ENCODE measurements around the gene TMEM200B.
"Not testable (repeated sequence)": the region's sequence is repeated elsewhere in the genome, so short reads cannot be mapped to it uniquely, and the experiment has no call there.

TMEM200B gene

DNA sequence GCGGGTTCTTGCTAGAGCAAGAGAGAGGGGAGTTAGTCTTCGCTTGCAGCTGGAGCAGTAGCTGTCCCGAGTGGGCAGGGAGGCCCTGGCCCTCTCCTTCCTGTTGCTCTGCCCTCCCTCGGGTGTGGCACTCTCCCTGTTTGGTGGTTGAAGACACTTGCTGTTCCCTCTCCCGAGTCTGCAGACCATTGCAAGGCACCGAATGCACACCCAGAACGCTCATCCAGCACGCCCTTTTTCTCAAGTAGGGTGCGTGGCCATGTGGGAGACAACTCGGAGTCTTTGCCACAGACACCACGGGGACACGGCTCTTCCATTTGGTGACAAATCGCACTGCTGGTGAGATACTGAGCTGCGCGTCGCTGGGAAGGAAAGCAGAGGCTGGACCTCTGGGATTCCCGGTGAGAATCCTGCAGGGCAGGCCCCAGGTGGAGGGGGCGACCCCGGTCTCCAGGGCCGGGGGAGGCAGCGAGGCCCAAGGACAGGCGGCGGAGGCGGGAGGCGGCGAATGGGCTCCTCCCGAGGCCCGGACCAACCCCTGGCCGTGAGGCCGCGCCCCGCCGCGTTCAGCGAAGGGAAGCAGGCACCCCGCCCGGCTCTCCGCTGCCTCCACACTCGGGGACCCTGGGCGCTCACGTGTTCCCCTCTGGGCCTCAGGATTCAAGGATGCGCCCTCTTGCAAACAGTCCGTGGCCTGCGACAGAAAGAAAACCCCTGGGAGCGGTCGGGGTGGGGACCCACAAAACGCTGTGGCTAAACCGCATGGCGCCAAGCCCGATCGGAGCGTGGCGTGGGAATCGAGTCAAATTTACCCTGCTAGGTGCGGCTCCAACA, 10.4 kb upstream of the TMEM200B start:
- no peak for DNase-seq

DNA sequence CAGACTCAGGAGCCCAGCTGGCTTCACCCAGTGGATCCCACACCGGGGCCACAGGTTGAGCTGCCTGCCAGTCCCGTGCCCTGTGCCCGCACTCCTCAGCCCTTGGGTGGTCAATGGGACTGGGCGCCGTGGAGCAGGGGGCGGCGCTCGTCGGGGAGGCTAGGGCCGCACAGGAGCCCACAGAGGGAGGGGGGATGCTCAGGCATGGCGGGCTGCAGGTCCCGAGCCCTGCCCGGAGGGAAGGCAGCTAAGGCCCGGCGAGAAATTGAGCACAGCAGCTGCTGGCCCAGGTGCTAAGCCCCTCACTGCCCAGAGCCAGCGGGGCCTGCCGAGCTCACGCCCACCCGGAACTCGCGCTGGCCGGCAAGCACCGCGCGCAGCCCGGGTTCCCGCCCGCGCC, 7.4 kb upstream of the TMEM200B start:
- DNase-seq = not testable (repeated sequence)

DNA sequence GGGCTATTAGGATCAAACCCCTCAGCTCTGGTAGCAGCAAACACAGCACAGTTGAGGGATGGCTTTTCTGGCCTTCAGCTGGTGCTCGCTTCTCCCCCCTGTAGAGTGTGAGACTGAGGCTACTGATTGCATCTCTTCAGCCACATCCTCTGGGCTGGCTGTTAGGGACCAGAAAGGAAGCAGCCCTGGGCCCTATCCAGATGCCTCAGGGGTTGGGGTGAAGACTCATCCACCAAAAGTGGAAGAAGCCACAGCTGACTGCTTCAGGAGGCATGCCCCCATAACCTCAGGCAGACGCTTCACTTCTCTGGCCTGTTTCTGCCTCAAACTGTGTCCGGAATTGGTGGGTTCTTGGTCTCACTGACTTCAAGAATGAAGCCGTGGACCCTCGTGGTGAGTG, 6.2 kb upstream of the TMEM200B start:
- no peak for DNase-seq

- no peak for DNase-seq
Measured at GRCh38 chr1:29128739-29129138, 5.0 kb upstream of the TMEM200B start.

DNA sequence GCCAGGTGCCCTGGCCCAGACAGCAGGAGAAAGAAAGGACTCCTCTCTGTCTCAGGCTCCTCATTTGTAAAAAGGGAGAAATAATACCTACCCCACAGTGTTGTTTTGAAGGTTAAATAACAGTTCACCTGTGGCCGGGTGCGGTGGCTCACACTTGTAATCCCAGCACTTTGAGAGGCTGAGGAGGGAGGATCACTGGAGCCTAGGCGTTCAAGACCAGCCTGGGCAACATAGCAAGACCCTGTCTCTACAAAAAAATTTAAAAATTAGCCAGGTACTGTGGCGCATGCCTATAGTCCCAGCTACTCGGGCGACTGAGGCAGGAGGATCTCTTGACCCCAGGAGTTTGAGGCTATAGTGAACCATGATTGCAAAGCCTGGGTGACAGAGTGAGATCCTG, 2.5 kb upstream of the TMEM200B start:
- no peak for DNase-seq

DNA sequence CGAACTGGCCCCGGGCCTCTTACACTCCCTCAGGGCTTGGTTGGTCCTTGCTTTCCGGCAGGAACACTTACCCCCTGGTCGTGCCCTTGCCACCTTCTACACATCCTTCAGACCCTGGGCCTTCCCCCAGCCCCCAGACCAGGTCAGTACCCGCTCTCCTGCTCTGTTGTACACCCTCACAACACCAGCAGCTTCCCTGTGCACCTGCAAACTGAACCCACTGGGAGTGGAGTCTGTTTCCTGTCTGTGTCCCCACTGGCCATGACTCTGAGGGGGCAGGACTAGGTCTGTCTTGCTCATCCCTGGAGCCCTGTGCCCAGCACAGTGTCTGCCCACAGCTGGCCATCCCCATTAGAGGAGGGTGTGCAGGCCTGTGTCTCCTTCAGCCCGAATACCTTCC, 2.1 kb upstream of the TMEM200B start:
- DNase-seq = no peak

- DNase-seq = no peak
Measured at GRCh38 chr1:29125237-29125641, 1.5 kb upstream of the TMEM200B start.

- DNase-seq = peak in 3 of 4 experiments; percentile 18 to 43 (median 33)
Measured at GRCh38 chr1:29124366-29125236, 898 bp upstream of the TMEM200B start.

DNA sequence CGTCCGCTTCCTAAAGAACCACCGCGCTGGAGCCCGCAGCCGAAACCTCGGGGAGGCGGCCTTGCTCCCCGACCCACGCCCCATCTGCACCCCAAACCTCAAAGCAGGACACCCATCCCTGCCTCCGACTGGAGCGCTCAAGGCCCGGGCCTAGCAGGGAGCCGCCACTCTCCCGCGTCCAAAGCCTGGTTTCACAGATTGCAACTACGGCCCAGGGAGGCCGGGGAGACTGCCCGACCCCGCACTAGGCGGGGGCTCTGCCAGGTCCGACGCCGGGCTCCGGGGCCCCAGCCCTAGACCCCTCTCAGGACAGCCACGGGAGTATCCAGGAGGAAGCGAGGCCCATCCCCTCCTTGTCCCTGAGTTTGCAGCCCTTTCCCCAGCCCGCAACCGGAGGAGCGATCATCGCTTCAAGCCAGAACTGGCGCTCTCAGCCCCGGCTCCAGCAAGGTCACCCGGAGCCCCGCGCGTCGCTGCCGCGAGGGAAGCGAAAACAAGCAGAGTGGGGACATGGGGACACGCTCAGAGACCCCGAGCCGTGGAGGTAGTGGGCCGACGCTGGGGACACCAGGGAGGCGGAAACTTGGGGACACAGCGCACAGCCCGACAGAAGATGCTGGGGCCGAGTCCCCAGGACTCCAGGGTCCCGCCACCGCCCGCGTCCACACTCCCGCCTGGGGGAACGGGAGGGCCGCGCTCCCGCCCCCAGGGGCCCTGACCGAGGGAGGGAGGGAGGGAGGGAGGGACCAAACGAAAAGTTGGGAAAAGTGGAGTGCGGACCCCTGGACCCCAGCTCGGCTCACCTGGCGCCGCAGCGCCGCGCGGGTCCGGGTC, 433 bp downstream of the TMEM200B start:
- no peak for DNase-seq

DNA sequence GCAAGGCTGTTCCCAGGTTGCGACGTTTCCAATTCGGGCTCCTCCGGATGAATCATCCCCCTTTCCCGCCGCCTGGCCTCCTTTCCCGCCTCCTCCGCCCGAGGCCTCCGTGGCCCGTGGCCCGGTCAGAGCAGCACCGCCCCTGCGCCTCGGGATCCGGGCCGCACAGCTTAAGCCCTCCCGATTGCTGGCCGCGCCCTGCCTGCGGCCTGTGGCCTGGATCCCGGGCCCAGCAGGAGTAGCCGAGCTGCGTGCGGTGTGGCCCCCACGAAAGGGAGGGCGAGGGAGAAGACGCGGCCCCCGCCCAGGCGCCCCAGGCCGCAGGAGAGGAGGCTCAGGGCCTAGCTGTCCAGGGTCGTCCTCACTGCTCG, 1.0 kb downstream of the TMEM200B start:
- no peak for DNase-seq

GRCh38 chr1:29121936-29122681, 1.6 kb downstream of the TMEM200B start:
- no peak for DNase-seq

- no peak for DNase-seq
Measured at GRCh38 chr1:29121516-29121935, 2.2 kb downstream of the TMEM200B start.

GRCh38 chr1:29120947-29121485, 2.7 kb downstream of the TMEM200B start:
- DNase-seq = peak in 3 of 4 experiments; percentile 19 to 55 (median 30)

DNA sequence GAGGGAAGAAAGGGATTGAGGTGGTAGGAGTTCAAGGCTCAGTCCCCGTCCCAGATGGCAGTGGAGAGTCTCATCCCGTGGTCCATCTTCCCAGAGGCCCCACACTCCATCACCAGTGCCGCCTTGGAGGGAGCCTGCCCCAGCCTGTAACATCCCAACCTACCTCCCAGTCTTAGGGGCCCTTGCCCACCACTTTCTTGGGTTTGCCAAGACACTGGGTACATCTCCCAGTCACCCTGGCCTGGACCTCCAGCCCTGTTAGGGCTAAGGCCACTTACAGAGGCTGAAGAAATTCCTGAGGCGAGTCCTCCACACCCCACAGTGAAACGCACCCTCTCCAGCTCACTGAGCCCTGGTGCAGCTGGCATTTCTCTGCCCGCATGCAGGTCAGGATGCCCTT, 3.3 kb downstream of the TMEM200B start:
- no peak for DNase-seq

DNA sequence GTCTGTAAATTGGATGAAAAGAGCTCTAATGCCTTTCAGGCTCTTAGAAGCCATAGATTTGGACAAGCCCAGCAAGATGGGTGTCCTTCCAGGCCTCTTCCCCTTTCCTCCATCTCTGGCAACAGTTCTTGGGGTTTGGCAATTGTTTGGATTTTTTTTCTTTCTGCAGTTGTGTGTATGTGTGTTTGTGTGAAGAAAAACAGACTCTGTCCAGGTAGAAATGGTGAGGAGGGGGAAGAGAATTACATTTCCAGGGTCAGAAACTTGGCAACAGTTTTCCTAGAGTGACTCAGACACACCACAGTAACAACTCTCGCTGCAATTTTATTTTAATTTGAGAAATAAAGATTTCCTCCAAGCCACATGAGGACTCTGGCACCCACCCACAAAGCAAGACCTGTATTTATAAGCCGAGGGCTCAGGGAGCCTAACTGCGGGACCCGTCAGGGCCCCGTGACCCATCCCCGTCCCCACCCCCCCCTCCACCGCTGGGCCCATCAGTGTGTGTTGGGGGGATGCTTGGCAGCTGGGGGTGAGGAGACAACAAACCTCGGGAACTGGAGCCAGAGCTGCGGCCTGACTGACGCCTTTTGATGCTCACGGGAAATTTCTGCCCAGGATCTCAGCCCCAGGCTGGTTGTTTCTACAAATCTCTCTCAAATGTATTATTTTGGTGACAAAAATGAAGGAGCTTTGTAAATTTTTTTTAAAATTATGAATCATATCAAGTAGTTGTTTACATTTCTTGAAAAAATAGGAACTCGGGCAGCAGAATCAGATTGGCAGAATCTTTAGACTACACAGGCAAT, 4.4 kb downstream of the TMEM200B start:
- no peak for DNase-seq

DNA sequence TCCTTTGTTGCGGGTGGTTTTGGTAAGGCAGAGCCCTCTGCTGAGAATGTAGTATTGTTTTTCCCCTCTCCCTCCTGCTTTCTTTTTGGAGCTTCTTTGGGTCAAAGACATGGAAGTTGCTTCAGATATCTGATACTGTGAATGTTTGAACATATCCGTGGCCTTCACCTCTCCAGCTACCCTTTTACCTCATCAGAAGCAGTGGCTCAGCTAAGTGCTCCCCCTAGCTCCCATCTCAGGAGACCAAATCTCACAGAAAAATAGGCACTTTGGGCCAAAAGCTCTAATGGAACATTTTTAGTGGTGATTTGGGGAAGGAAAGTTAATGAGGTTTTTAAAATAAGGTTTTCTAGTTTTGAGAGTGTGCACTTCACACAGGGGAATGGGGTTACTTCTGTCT, 6.3 kb downstream of the TMEM200B start:
- no peak for DNase-seq

DNA sequence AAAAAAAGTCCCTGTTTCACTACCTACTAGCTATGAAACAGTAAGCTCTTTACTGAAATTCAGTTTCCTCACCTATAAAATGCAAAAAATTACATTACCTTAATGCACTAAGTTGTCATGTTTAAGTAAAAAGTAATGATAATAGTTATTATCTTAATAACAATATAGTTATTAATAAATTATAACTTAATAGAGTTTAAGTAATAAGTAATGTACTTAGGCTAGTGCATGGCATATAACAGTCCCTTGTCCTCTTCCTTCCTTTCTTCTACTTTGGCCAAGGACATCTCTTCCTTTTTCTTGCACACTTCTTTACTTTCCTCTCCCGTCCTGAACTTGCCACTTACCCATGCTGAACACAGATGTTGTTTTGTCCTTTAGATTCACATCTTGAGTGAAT, 9.0 kb downstream of the TMEM200B start:
- no peak for DNase-seq

GRCh38 chr1:29113413-29114117, 10.1 kb downstream of the TMEM200B start:
- DNase-seq = no peak

GRCh38 chr1:29112705-29113412, 10.8 kb downstream of the TMEM200B start:
- DNase-seq = no peak

DNA sequence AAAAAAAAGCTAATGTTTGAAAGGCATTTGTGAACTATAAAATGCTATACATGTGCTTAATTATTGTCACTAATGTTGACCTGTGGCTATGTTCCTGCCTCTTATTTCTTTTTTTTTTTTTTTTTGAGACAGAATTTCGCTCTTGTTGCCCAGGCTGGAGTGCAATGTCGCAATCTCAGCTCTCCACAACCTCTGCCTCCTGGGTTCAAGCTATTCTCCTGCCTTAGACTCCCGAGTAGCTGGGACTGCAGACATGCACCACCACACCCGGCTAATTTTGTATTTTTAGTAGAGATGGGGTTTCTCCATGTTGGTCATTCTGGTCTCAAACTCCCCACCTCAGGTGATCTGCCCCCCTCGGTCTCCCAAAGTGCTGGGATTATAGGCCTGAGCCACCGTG, 15.7 kb downstream of the TMEM200B start:
- not testable (repeated sequence) for DNase-seq

All from activated naive CD4-positive, alpha-beta T cell (primary cell).